GM12878 (cell line): ENCODE data around the gene FAAP24. TPM values are rescaled to one million over a fixed set of nuclear protein-coding genes. Genes with fewer than 3 reads are reported as not detected.

Experiments used
- ATAC-seq: fragments of 200-7000 bp; cut with Tn5 transposase; 3 replicates; pipeline ENCODE4 v1.9.1; 2020; ENCODE audit warnings: mild to moderate bottlenecking, moderate library complexity
- BruUV-seq: library from RNA; stranded (reverse); fragments of 400-500 nt; replicated peaks from 2 replicates; lab custom pipeline; 2021; lab: Mats Ljungman, UMichigan
- CTCF ChIA-PET: fragments of 300-600 bp; sonication (Branson Sonifier 250); formaldehyde crosslinking; extraction: SDS; loops from one replicate; lab custom pipeline; 2021; ENCODE audit warnings: inconsistent platforms; lab: Yijun Ruan, JAX
- POLR2A ChIA-PET: fragments of 350-600 bp; formaldehyde crosslinking; extraction: SDS; loops from one replicate; lab custom pipeline; 2021; ENCODE audit warnings: inconsistent platforms; lab: Charles Lee
- RAD21 ChIA-PET: fragments of 300-600 bp; sonication (Branson Sonifier 250); formaldehyde crosslinking; loops from one replicate; lab custom pipeline; 2023; ENCODE audit warnings: antibody characterized with exemption; ENCODE audit not compliant: unreplicated experiment; lab: Charles Lee
- SMC1A ChIA-PET: fragments of 300-600 bp; sonication (Branson Sonifier 250); formaldehyde crosslinking; loops from one replicate; lab custom pipeline; 2023; ENCODE audit not compliant: unreplicated experiment, uncharacterized antibody; lab: Charles Lee
- DNase-seq: peaks from one replicate; pipeline ENCODE4 v3.0.0-alpha.2; 2011; ENCODE audit warnings: low read depth, low spot score
- FAIRE-seq: peaks from 3 replicates; lab custom pipeline; 2011; peaks lifted over from hg19 to GRCh38; lab: Jason Lieb, UNC
- H2AFZ ChIP-seq: 2 replicates; pipeline ENCODE4 v1.6.0; 2011; ENCODE audit warnings: low read depth, low read length, control low read depth; ENCODE audit not compliant: control insufficient read depth
- H3K27ac ChIP-seq: 2 replicates; pipeline ENCODE4 v1.5.1; 2011; ENCODE audit warnings: control low read depth; ENCODE audit not compliant: control insufficient read depth, insufficient read depth
- H3K27me3 ChIP-seq, 2 experiments: replicated peaks in 1 of 2; 2 replicates each; pipeline versions ENCODE4 v1.6.0 to v1.6.1; 2011; ENCODE audit warnings: low read length in 1 of 2; ENCODE audit not compliant: control insufficient read depth in 2 of 2, insufficient read depth in 2 of 2
- H3K36me3 ChIP-seq, 2 experiments: 2 replicates each; pipeline ENCODE4 v1.5.1; 2011; ENCODE audit warnings: low read length in 1 of 2; ENCODE audit not compliant: control insufficient read depth in 2 of 2, insufficient read depth in 2 of 2
- H3K4me1 ChIP-seq: 2 replicates; pipeline ENCODE4 v1.6.1; 2011; ENCODE audit warnings: mild to moderate bottlenecking, low read length, moderate library complexity, mixed read lengths; ENCODE audit not compliant: control insufficient read depth, insufficient read depth
- H3K4me2 ChIP-seq: 2 replicates; pipeline ENCODE4 v1.6.0; 2011; ENCODE audit warnings: control low read depth; ENCODE audit not compliant: control insufficient read depth, insufficient read depth
- H3K4me3 ChIP-seq: fragments of 200-600 bp; sonication (generic); 2 replicates; pipeline ENCODE4 v1.5.1; 2016
- H3K79me2 ChIP-seq: 2 replicates; pipeline ENCODE4 v1.6.0; 2011; ENCODE audit warnings: low read length; ENCODE audit not compliant: control insufficient read depth, insufficient read depth
- H3K9ac ChIP-seq: 2 replicates; pipeline ENCODE4 v1.8.0; 2011; ENCODE audit warnings: low read length, control low read depth, mixed read lengths; ENCODE audit not compliant: control insufficient read depth, insufficient read depth
- H3K9me3 ChIP-seq: replicated peaks from 3 replicates; pipeline ENCODE4 v1.5.1; 2011; ENCODE audit warnings: mild to moderate bottlenecking, low read length; ENCODE audit not compliant: control insufficient read depth, insufficient read depth
- H4K20me1 ChIP-seq: 2 replicates; pipeline ENCODE4 v1.6.0; 2011; ENCODE audit not compliant: control insufficient read depth, insufficient read depth
- HDAC6 ChIP-seq: fragments of 200-600 bp; sonication (generic); IDR thresholded peaks from one replicate; pipeline ENCODE4 v1.8.0; 2017; ENCODE audit warnings: antibody characterized with exemption; ENCODE audit not compliant: unreplicated experiment
- PML ChIP-seq: IDR thresholded peaks from 2 replicates; pipeline ENCODE4 v1.6.1; 2012; ENCODE audit warnings: low read length, inconsistent platforms
- SMAD5 ChIP-seq: IDR thresholded peaks from 2 replicates; pipeline ENCODE4 v1.6.1; 2016; ENCODE audit warnings: antibody characterized with exemption, low read depth
- SPI1 ChIP-seq: IDR thresholded peaks from 2 replicates; pipeline ENCODE4 v1.6.1; 2011; ENCODE audit warnings: low read depth, mild to moderate bottlenecking, low read length, moderate library complexity, borderline replicate concordance; ENCODE audit not compliant: insufficient read depth
- ZNF274 ChIP-seq: IDR thresholded peaks from one replicate; pipeline ENCODE4 v1.8.0; 2011; ENCODE audit not compliant: insufficient read length, insufficient read depth
- ZSCAN29 ChIP-seq: fragments of 450-650 bp; IDR thresholded peaks from 2 replicates; pipeline ENCODE4 v1.6.1; 2017; ENCODE audit warnings: mild to moderate bottlenecking, moderate library complexity
- ZZZ3 ChIP-seq: IDR thresholded peaks from 2 replicates; pipeline ENCODE4 v1.6.1; 2011; ENCODE audit warnings: low read depth; ENCODE audit not compliant: control insufficient read depth, insufficient read length
- WGBS: methylation state at CpG from one replicate; pipeline ENCODE4 v1.1.6; 2016; ENCODE audit warnings: low lambda C conversion rate; ENCODE audit not compliant: insufficient replicate concordance, insufficient coverage; ENCODE audit errors: missing lambda C conversion rate; 5-methylcytosine and 5-hydroxymethylcytosine counted together
- in situ Hi-C: fragments of 300-500 bp; cut with MboI; formaldehyde crosslinking; loops from 9 replicates; pipeline ENCODE4 v1.14.3; 2018; ENCODE audit warnings: mixed read lengths
- intact Hi-C: fragments of 100-400 bp; cut with micrococcal nuclease; formaldehyde crosslinking; loops from one replicate; pipeline ENCODE4 v1.14.2; 2022; ENCODE audit not compliant: unreplicated experiment
- polyA plus RNA-seq, 11 experiments: library from polyadenylated mRNA; depleted of rRNA in 4 of 11; unstranded in 6 of 11; stranded (reverse) in 5 of 11; fragments of >200 nt; fragmentation: Nextera tagmentation in 4 of 11; fragmentation: Illumina TruSeq in 1 of 11; extraction: Ambion mirVana in 4 of 11; extraction: Trizol in 1 of 11; gene quantifications; 1 replicate in 1 of 11; 2 replicates in 10 of 11; pipeline versions ENCODE4 v1.2.1 to v1.2.3, GENCODE V29; 2011 to 2016; ENCODE audit warnings: inconsistent platforms in 2 of 11, missing spikeins in 2 of 11, low read depth in 1 of 11
- total RNA-seq, 4 experiments: library from RNA; depleted of rRNA in 3 of 4; stranded (reverse); fragments of >200 nt in 3 of 4; fragmentation: Illumina TruSeq in 1 of 4; extraction: Trizol in 1 of 4; gene quantifications; 2 replicates each; pipeline versions ENCODE4 v1.2.1 to v1.2.3, GENCODE V29; 2013 to 2021
- TF ChIP-seq, protein P1 (sequence below): fragments of 450-650 bp; IDR thresholded peaks from 2 replicates; pipeline ENCODE4 v1.6.1; 2018; ENCODE audit warnings: mild to moderate bottlenecking, low read depth, moderate library complexity; ENCODE audit not compliant: partially characterized antibody
- TF ChIP-seq, protein P2 (sequence below): IDR thresholded peaks from 2 replicates; pipeline ENCODE4 v1.6.1; 2012; ENCODE audit warnings: low read depth, low read length, improper control_type of control experiment
- TF ChIP-seq, protein P3 (sequence below): fragments of 450-650 bp; IDR thresholded peaks from 2 replicates; pipeline ENCODE4 v1.6.1; 2017; ENCODE audit warnings: mild to moderate bottlenecking, moderate library complexity

FAAP24 gene
- total and polyA plus RNA-seq, 10 of the 15 experiments (the other 5 are each of a cell fraction or from before 2014, with no cell fraction given) = 6.4 to 17.4 (median 9.9) TPM

DNA sequence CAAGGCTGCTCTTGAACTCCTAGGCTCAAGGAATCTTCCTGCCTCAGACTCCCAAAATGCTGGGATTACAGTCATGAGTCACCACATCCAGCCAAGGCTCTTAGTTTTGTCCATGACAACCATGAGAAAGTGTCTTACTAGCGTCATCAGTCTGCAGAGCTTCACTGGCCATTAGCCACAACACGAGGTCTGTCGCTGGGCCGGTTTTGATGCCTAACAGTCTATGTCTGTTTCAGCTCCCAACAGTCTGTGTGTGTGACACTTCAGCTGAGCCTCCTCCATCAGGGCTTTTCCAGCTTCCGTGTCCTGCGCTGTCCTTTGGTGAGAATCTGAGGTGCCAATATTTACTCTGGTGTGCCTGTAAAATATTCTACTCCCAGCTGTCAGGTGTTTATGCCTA lies 47.8 kb upstream of the FAAP24 start:
- no TSS peak for BruUV-seq
- RAD21 ChIA-PET = no interaction called here
- SMC1A ChIA-PET = no interaction called here
- no peak overlapping the region for H3K4me2 ChIP-seq
- no peak overlapping the region for H3K9ac ChIP-seq
- no peaks in the 10 kb centered on the region for H3K79me2 ChIP-seq
- no peaks in the 10 kb centered on the region for H3K27me3 ChIP-seq
- no peak for ATAC-seq
- in situ Hi-C loops = no loop called here
- no peak for DNase-seq
- CTCF ChIA-PET = no interaction called here
- H3K4me3 ChIP-seq = no peak overlapping the region
- WGBS = 96% methylated on average over 6 of the region's 6 CpGs
- intact Hi-C loops = no loop called here
- H3K27ac ChIP-seq = no peak overlapping the region
- H3K9me3 ChIP-seq = no peaks in the 10 kb centered on the region; the same call in 2 of the 3 replicates
- POLR2A ChIA-PET = no interaction called here
- H2AFZ ChIP-seq = no peak overlapping the region
- no peaks in the 10 kb centered on the region; a peak in 1 of 4 replicates for H3K36me3 ChIP-seq
- FAIRE-seq = no peak
- TF ChIP-seq ZNF274 (no peak), HDAC6 (no peak)
- TF ChIP-seq, protein P1, sequence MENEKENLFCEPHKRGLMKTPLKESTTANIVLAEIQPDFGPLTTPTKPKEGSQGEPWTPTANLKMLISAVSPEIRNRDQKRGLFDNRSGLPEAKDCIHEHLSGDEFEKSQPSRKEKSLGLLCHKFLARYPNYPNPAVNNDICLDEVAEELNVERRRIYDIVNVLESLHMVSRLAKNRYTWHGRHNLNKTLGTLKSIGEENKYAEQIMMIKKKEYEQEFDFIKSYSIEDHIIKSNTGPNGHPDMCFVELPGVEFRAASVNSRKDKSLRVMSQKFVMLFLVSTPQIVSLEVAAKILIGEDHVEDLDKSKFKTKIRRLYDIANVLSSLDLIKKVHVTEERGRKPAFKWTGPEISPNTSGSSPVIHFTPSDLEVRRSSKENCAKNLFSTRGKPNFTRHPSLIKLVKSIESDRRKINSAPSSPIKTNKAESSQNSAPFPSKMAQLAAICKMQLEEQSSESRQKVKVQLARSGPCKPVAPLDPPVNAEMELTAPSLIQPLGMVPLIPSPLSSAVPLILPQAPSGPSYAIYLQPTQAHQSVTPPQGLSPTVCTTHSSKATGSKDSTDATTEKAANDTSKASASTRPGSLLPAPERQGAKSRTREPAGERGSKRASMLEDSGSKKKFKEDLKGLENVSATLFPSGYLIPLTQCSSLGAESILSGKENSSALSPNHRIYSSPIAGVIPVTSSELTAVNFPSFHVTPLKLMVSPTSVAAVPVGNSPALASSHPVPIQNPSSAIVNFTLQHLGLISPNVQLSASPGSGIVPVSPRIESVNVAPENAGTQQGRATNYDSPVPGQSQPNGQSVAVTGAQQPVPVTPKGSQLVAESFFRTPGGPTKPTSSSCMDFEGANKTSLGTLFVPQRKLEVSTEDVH = no peak
- no peaks in the 10 kb centered on the region for H3K4me1 ChIP-seq
- H4K20me1 ChIP-seq = no peaks in the 10 kb centered on the region

DNA sequence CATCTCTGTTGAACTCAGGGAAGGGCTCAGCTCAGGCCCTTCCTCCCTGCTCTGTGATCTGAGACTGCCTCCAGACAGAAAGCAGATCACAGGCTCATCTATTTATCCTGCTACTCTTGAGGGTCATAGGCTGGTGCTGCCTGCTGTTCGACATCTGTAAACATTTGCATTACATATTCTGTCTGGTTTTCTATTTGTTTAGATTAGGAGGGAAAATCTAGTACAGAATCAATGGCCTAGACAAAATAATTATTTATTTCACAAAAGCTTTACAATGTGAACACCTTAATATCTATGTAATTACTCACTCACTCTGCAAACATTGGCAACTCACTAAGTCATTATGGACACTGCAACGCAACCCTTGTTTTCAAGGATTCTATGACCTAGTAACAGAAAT lies 43.2 kb upstream of the FAAP24 start:
- Histone ChIP-seq H3K4me2 (no peak overlapping the region), H2AFZ (no peak overlapping the region), H3K27ac (no peak overlapping the region), H4K20me1 (no peaks in the 10 kb centered on the region), H3K9ac (no peak overlapping the region), H3K36me3 (no peaks in the 10 kb centered on the region; a peak in 1 of 4 replicates), H3K4me1 (no peaks in the 10 kb centered on the region), H3K27me3 (no peaks in the 10 kb centered on the region), H3K79me2 (no peaks in the 10 kb centered on the region), H3K4me3 (no peak overlapping the region), H3K9me3 (no peaks in the 10 kb centered on the region; the same call in 2 of the 3 replicates)
- DNase-seq = no peak
- intact Hi-C loops (no loop called here), in situ Hi-C loops (no loop called here)
- no TSS peak for BruUV-seq
- no peak for FAIRE-seq
- ChIA-PET POLR2A (no interaction called here), CTCF (no interaction called here), RAD21 (no interaction called here), SMC1A (no interaction called here)
- WGBS = 96% methylated on average over 2 of the region's 2 CpGs
- no peak for ATAC-seq
- TF ChIP-seq ZSCAN29 = no peak
- TF ChIP-seq, protein P2, sequence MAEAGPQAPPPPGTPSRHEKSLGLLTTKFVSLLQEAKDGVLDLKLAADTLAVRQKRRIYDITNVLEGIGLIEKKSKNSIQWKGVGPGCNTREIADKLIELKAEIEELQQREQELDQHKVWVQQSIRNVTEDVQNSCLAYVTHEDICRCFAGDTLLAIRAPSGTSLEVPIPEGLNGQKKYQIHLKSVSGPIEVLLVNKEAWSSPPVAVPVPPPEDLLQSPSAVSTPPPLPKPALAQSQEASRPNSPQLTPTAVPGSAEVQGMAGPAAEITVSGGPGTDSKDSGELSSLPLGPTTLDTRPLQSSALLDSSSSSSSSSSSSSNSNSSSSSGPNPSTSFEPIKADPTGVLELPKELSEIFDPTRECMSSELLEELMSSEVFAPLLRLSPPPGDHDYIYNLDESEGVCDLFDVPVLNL = no peak
- no peak for TF ChIP-seq SPI1
- no peak for TF ChIP-seq SMAD5
- TF ChIP-seq, protein P3, sequence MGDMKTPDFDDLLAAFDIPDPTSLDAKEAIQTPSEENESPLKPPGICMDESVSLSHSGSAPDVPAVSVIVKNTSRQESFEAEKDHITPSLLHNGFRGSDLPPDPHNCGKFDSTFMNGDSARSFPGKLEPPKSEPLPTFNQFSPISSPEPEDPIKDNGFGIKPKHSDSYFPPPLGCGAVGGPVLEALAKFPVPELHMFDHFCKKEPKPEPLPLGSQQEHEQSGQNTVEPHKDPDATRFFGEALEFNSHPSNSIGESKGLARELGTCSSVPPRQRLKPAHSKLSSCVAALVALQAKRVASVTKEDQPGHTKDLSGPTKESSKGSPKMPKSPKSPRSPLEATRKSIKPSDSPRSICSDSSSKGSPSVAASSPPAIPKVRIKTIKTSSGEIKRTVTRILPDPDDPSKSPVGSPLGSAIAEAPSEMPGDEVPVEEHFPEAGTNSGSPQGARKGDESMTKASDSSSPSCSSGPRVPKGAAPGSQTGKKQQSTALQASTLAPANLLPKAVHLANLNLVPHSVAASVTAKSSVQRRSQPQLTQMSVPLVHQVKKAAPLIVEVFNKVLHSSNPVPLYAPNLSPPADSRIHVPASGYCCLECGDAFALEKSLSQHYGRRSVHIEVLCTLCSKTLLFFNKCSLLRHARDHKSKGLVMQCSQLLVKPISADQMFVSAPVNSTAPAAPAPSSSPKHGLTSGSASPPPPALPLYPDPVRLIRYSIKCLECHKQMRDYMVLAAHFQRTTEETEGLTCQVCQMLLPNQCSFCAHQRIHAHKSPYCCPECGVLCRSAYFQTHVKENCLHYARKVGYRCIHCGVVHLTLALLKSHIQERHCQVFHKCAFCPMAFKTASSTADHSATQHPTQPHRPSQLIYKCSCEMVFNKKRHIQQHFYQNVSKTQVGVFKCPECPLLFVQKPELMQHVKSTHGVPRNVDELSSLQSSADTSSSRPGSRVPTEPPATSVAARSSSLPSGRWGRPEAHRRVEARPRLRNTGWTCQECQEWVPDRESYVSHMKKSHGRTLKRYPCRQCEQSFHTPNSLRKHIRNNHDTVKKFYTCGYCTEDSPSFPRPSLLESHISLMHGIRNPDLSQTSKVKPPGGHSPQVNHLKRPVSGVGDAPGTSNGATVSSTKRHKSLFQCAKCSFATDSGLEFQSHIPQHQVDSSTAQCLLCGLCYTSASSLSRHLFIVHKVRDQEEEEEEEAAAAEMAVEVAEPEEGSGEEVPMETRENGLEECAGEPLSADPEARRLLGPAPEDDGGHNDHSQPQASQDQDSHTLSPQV = no peak
- TF ChIP-seq PML = no peak
- TF ChIP-seq ZZZ3 = no peak
